ENCODE measurements around the gene ARSI.
"Not testable (repeated sequence)": the region's sequence is repeated elsewhere in the genome, so short reads cannot be mapped to it uniquely, and the experiment has no call there.

Gene ARSI

DNA sequence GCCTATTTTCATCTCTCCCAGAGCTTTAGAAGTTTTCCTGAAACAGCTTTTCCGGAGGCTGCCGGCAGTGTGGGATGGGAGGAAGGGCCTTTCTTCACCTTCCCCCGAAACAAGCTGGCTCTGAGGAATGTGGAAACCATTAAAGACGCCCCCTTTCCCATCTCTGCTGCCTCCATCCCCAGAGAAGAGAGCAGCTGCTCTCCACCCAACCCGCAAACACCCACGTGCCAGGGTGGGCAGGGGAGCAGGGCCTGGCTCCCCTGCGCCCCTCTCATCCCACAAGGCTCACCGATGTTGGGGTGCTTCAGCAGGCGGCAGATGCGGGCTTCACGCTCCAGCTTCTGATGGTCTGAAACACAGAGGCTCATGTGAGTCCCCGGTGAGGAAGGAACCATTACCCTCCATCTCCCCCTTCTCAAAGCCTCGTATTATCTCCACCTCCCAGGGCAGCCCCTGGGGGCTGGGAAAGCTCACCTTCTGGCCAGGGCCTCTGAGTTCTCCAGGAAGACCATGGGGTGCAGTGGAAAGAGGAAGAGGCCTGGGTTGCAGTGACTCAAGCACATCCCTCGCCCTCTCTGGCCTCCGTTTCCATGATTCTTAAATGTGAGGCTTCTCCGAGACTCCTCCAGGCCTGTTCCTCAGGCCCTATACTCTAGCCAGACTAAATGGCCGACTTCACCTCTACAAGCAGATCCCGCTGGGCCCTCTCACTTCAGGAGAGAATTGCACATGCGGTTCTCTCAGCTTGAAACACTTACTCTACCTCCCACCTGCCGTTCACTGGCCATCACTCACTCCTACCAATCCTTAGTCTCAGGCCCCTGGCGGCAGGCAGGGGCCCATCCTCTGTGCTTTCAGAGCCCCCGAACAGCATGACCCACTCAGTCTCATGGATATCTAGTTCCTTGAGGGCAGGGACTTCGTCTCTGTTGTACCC lies 37.8 kb downstream of the ARSI start:
- no peak for DNase-seq

DNA sequence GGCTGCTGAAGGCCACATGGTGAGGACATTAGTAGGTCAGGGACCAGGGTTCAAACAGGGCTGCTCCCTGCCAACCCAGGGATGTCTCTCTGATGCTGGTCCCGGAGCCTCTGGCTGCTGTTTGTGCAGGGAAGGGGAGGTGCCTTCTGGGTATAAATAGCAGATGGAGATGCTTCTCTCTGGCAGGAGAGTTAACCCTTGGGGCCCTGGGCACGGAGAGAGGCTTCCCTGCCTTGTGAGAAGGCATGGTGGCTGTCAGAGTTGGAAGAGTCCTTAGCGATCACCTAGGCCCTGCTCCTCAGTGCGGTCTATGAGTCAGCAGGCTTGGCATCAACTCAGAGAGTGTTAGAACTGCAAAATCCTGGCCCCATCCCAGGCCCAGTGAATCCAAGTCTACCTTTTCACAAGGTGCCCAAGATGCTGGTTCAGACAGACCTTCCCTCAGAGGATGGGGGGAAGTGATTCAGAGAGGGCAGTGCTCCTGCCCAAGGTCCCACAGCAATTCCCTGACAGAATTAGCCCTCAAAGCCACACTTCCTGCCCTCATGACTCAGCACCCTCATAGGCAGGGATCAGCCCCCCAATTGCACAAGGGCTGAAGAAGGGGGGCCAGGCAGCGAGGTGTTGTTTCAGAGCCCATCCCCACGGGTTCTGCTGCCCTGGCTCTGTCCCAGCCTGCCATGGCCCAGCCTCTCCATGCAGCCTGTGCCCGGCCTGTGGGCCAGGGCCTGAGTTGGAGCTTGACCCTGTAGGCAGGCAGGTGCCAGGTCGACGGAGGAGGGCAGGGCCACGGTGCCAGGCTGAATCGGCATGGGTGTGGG lies 38.7 kb downstream of the ARSI start:
- DNase-seq = no peak

- DNase-seq = no peak
Measured at GRCh38 chr5:150263375-150263775, 39.3 kb downstream of the ARSI start.

- DNase-seq = no peak
Measured at GRCh38 chr5:150262502-150262901, 40.2 kb downstream of the ARSI start.

GRCh38 chr5:150261231-150261630 lies 41.5 kb downstream of the ARSI start:
- DNase-seq = no peak

GRCh38 chr5:150258130-150258529 lies 44.6 kb downstream of the ARSI start:
- no peak for DNase-seq

GRCh38 chr5:150257424-150257823 lies 45.3 kb downstream of the ARSI start:
- no peak for DNase-seq

DNA sequence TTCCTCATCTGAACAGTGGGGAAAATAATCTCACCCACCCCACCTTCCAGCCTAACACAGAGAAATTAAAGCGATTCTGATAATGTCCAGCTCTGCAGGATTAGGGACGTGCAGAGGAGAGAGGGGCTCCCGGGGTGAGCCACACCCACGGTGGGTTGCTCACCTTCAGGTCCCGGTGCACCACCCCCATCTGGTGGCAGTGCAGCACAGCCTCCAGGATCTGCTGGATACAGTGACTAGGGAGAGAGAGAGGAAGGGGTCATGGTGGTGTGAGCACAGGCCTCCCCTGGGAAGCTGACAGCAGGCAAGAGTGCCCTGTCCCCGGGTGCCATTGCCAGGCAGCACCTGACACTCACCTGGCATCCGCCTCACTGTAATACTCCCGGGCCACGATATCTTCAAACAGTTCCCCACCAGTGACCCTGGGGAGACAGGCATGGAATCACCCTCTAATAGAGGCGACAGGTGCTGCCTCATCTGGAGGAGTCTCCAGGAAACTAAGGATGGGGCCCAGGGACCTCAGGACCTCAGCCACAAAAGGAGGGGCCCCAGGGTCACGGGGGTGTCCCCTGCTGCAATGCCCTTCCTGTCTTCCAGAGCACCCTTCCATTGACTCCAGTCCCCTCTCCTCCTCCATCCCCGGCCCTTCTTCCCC lies 46.2 kb downstream of the ARSI start:
- DNase-seq = no peak

DNA sequence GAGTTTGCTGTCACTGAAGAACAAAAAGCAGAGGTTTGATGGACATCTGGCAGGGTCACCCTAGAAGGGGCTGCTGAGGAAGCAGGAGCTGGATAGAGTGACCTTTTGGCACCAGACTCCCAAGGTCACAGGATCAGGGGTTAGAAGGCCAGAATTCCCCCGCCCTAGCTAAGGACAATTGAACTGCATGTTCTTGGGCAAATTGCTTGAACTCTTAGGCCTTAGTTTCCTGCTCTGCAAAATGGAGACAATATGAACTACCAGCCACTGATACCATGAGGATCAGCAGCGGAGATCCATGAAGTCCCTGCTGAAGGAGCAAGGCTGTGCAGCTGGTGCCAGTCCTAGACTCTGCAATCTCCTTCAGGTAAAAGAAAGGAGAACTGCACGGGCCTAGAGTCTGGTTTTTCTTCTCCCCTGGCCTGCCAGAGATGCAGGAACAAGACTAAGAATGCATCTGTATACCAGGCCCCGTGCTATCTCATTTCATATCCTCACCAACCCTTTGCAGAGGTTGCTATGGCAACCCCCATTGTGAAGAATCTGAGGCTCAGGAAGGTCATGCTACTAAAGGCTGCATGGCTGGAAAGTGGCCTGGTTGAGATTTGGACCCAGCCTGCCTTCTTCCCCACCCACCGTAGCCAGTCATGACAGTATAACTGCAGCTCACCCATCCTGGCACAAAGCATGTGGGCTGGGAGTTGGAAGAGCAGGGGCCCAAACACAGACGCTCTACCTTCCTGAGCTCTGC lies 46.9 kb downstream of the ARSI start:
- DNase-seq = peak; percentile 11

GRCh38 chr5:150254774-150255173 lies 47.9 kb downstream of the ARSI start:
- DNase-seq = no peak

- DNase-seq = no peak
Measured at GRCh38 chr5:150254363-150254762, 48.3 kb downstream of the ARSI start.

- DNase-seq = no peak
Measured at GRCh38 chr5:150253416-150254208, 49.1 kb downstream of the ARSI start.

- DNase-seq = no peak
Measured at GRCh38 chr5:150252489-150252888, 50.2 kb downstream of the ARSI start.

DNA sequence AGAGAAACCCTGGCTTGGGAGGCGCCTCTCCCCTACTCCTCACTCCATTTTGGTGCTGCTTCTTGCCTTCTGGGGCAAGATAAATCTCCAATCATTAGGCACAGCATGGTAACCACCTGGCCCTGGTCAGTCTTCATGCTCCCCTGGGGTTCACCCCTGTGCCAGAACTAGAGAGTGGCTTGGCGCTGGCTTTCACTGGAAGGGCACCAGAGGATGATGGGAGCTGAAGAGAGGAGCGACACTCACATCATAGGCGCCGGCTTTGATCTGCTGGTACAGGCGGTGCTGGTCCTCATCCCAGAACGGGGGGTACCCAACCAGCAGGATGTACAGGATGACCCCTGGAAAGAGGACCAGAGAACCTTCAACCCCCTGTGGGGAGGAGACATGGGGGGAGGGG lies 51.2 kb downstream of the ARSI start:
- no peak for DNase-seq

DNA sequence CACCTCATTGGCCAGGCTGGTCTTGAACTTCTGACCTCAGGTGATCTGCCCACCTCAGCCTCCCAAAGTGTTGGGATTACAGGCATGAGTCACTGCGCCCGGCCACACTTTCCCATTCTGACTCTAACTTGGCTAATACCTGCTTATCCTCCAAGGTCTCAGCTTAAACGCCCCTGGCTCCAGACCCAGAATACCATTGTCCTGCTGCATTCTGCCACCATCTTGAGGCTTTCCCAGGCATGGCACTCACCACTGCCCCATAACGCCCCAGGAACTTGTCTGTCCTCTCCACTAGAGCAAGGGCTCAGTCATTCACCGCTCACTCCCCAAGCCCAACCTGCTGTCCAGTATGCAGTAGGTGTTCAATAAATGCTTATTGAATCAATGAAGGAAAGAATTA lies 53.0 kb downstream of the ARSI start:
- no peak for DNase-seq

- DNase-seq = no peak
Measured at GRCh38 chr5:150248946-150249345, 53.8 kb downstream of the ARSI start.

GRCh38 chr5:150248493-150248892 lies 54.2 kb downstream of the ARSI start:
- DNase-seq = not testable (repeated sequence)

DNA sequence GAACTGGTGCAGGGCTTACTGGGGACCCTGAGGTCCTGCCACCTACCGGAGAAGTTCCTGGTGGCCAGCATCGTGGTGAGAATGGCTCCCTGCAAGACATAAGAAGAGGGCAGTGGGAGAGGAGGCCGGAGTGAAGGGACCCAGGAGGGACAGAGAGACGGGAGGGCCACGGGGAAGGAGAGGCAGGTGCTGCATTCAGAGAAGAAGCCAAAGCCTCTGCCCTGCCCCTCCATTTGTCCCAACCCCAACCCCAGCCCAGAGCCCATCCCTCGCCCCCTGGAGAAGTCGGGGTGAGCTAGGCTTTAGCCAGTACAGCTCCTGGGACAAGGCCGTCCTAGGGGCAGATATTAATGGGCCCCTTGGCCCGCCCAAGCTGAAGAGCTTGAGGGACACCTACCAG lies 55.0 kb downstream of the ARSI start:
- no peak for DNase-seq

GRCh38 chr5:150246835-150247234 lies 55.9 kb downstream of the ARSI start:
- no peak for DNase-seq

DNA sequence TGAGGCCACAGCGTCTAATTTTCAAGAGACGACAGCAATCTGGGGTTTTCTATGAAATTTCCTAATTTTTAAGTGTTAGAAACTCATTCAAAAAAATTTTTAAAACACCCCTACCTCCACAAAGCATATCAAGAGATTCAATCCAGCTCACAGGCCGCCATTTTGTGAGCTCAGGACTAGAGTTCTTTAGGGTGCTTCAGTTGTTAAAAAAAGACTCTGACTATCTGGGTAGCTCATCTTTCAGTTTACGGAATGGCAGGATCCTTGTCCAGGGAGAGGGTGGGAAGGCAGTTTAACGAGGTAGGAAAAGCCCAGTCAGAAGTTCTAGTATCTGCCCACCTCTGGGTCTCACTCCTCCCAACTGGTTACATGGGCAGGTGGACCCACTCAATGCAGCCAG lies 56.3 kb downstream of the ARSI start:
- DNase-seq = no peak
